Heart right ventricle (tissue), 16 donors: Measurements from ENCODE around the gene DCTN1. TPM values are rescaled to one million over a fixed set of nuclear protein-coding genes. Genes with fewer than 3 reads are reported as not detected.
A peak's percentile ranks its signal among the peaks of the same experiment; 100 is the strongest.

Experiments used
- ATAC-seq, 8 donors: fragments of 200-7000 bp; cut with Tn5 transposase; one replicate each; pipeline ENCODE4 v1.9.1; 2020; ENCODE audit warnings: mild to moderate bottlenecking in 8 of 8, moderate library complexity in 8 of 8, moderate number of reproducible peaks in 1 of 8
- DNase-seq, 2 donors: peaks; one replicate each; pipeline ENCODE4 v3.0.0-alpha.2; 2020
- H3K27ac ChIP-seq, 10 donors: fragments of 200-600 bp; sonication (generic) in 2 of 10; one replicate each; pipeline versions ENCODE4 v1.5.0 to v1.8.0; 2020 to 2022; ENCODE audit warnings: mild to moderate bottlenecking in 3 of 10
- H3K27me3 ChIP-seq, 7 donors: fragments of 200-600 bp; one replicate each; pipeline ENCODE4 v1.8.0; 2021 to 2022; ENCODE audit warnings: mild to moderate bottlenecking in 2 of 7
- H3K36me3 ChIP-seq, 9 donors: fragments of 200-600 bp; sonication (generic) in 1 of 9; one replicate each; pipeline versions ENCODE4 v1.5.0 to v1.8.0; 2020 to 2022; ENCODE audit warnings: mild to moderate bottlenecking in 2 of 9
- H3K4me1 ChIP-seq, 9 donors: fragments of 200-600 bp; sonication (generic) in 1 of 9; one replicate each; pipeline versions ENCODE4 v1.5.0 to v1.8.0; 2020 to 2022; ENCODE audit warnings: mild to moderate bottlenecking in 4 of 9
- H3K4me3 ChIP-seq, 10 donors: fragments of 200-600 bp; sonication (generic) in 2 of 10; one replicate each; pipeline versions ENCODE4 v1.5.0 to v1.8.0; 2020 to 2022; ENCODE audit warnings: mild to moderate bottlenecking in 7 of 10, moderate library complexity in 2 of 10
- H3K9me3 ChIP-seq, 11 donors: fragments of 200-600 bp in 10 of 11; sonication (generic) in 2 of 11; one replicate each; pipeline versions ENCODE4 v1.5.0 to v1.8.0; 2013 to 2022; ENCODE audit warnings: mild to moderate bottlenecking in 2 of 11, control low read depth in 1 of 11, moderate library complexity in 1 of 11
- CTCF ChIP-seq, 9 donors: fragments of 200-600 bp; sonication (generic) in 2 of 9; IDR thresholded peaks; one replicate each; pipeline versions ENCODE4 v1.5.0 to v1.8.0; 2021 to 2022; ENCODE audit warnings: antibody characterized with exemption in 9 of 9, mild to moderate bottlenecking in 5 of 9, moderate library complexity in 1 of 9
- WGBS, 2 donors: extraction: QIAGEN DNeasy Blood & Tissue Kit; methylation state at CpG; one replicate each; pipeline ENCODE4 v1.1.7; 2013; ENCODE audit warnings: inconsistent platforms in 1 of 2; 5-methylcytosine and 5-hydroxymethylcytosine counted together
- intact Hi-C, 10 donors: fragments of 100-400 bp; cut with DNase I; formaldehyde crosslinking; loops; one replicate each; pipeline versions ENCODE4 v1.11.1 to v1.14.2; 2022
- polyA plus RNA-seq, 2 donors: library from polyadenylated mRNA; stranded (reverse); fragments of 200-250 nt; gene quantifications; one replicate each; pipeline ENCODE4 v1.2.3, GENCODE V29; 2013
- total RNA-seq, 10 donors: library from RNA; stranded (reverse); fragmentation: NEBNext Ultra II Directional in 3 of 10; extraction: Animal tissue kit (Norgen Biotek cat#: 25700) in 3 of 10; gene quantifications; one replicate each; pipeline versions ENCODE4 v1.2.1 to v1.2.4, GENCODE V29; 2021 to 2023
- donor health status: Arrhythmogenic right ventricular cardiomyopathy.
- donor health status: ischemic (EF 13 %, LVEDD 7.1; RV severe dilation, severe dysfunction).
- donor health status: healthy with polysubstance abuse.
- donor health status: DM: no; HTN: yes; CAD: no.
- donor health status: DM: no; HTN: no; CAD: no.
- donor health status: ischemic (EF 25% LVEDD 6.9; RV normal size, moderate dysfunction).
- donor health status: ischemic (EF 25% LVEDD 5.7; RV mildly dilated, moderate dysfunction).
- donor health status: healthy.
- donor health status: DM: yes; HTN: yes; CAD: no.
- donor health status: Ischemic cardiomyopathy.
- donor health status: ischemic (EF 35%, LVEDD 5.7; RV mildly dilated, moderate dysfunction).
- donor health status: nonischemic (EF 11% LVEDD 7.7; RV severe dilation, severe dysfunction).
- donor health status: DM: yes; HTN: yes; CAD: no.
- donor health status: PGD.
- donor health status: ischemic (EF 29% LVEDD 5.4; RV normal size, mild dysfunction).
- donor health status: nonischemic (EF 23%, LVEDD 6.1; RV moderate dilation, normal function).

The DCTN1 gene
- total and polyA plus RNA-seq, 12 donors: 123 to 285 (median 183) TPM

- TF ChIP-seq CTCF (IDR thresholded peaks at IDR 0.05): no peak
- intact Hi-C loops: no loop called here
- no peak for ATAC-seq
Measured at GRCh38 chr2:74413001-74413698, 33.0 kb upstream of the DCTN1 start.

GRCh38 chr2:74407682-74408081 is 27.6 kb upstream of the DCTN1 start:
- H3K4me3 ChIP-seq: no peak overlapping the region
- peaks cover 0 to 12% (median 0%) of the 10 kb centered on the region in 9 donors for H3K4me1 ChIP-seq
- WGBS, 2 donors: 44 to 50% methylated on average over 5 of the region's 5 CpGs
- no peak for TF ChIP-seq CTCF (IDR thresholded peaks at IDR 0.05)
- H3K27me3 ChIP-seq: no peaks in the 10 kb centered on the region
- H3K9me3 ChIP-seq: no peaks in the 10 kb centered on the region
- intact Hi-C loops: no loop called here
- no peak overlapping the region for H3K27ac ChIP-seq
- no peaks in the 10 kb centered on the region for H3K36me3 ChIP-seq
- DNase-seq (no peak), ATAC-seq (peak in 5 of 8 donors; percentile 31 to 84 (median 48))

More at GRCh38 chr2:74413001-74413698, 33.0 kb upstream of the DCTN1 start:
- peaks cover 4 to 40% (median 24%) of the 10 kb centered on the region in 9 donors for H3K4me1 ChIP-seq
- H3K36me3 ChIP-seq: no peaks in the 10 kb centered on the region
- H3K9me3 ChIP-seq: no peaks in the 10 kb centered on the region
- 67 to 69% methylated on average over 8 of the region's 8 CpGs for WGBS, 2 donors
- H3K27ac ChIP-seq: no peak overlapping the region
- DNase-seq: no peak
- no peak overlapping the region for H3K4me3 ChIP-seq
- H3K27me3 ChIP-seq: peaks cover 0 to 28% (median 0%) of the 10 kb centered on the region in 7 donors

GRCh38 chr2:74406035-74406434 is 25.9 kb upstream of the DCTN1 start:
- no peak overlapping the region for H3K4me3 ChIP-seq
- no peaks in the 10 kb centered on the region for H3K27me3 ChIP-seq
- no peaks in the 10 kb centered on the region for H3K36me3 ChIP-seq
- H3K4me1 ChIP-seq: peaks cover 0 to 12% (median 0%) of the 10 kb centered on the region in 9 donors
- intact Hi-C loops: no loop called here
- ATAC-seq: no peak
- no peak for DNase-seq
- H3K9me3 ChIP-seq: no peaks in the 10 kb centered on the region
- no peak overlapping the region for H3K27ac ChIP-seq
- no peak for TF ChIP-seq CTCF (IDR thresholded peaks at IDR 0.05)

- no peak overlapping the region for H3K4me3 ChIP-seq
- intact Hi-C loops: no loop called here
- 78% methylated on average over 2 of the region's 2 CpGs for WGBS, 2 donors
- no peak for DNase-seq
- ATAC-seq: no peak
- H3K27ac ChIP-seq: no peak overlapping the region
- H3K4me1 ChIP-seq: no peaks in the 10 kb centered on the region
- H3K36me3 ChIP-seq: no peaks in the 10 kb centered on the region
- H3K27me3 ChIP-seq: no peaks in the 10 kb centered on the region
- TF ChIP-seq CTCF (IDR thresholded peaks at IDR 0.05): no peak
- no peaks in the 10 kb centered on the region for H3K9me3 ChIP-seq
Measured at GRCh38 chr2:74401891-74402290, 21.8 kb upstream of the DCTN1 start.
